Endothelial cell of umbilical vein (primary cell): ENCODE results near the gene CEACAM1. TPM values are rescaled to one million over a fixed set of nuclear protein-coding genes. Genes with fewer than 3 reads are reported as not detected.

Experiments
- BruUV-seq: library from RNA; stranded (reverse); fragments of 400-500 nt; replicated peaks from 2 replicates; lab custom pipeline; 2021; lab: Mats Ljungman, UMichigan
- CTCF ChIA-PET: fragments of 300-600, 350-600 bp; sonication (Branson Sonifier 250); formaldehyde crosslinking; loops from one replicate; lab custom pipeline; 2021; ENCODE audit warnings: antibody characterized with exemption, inconsistent platforms; lab: Charles Lee
- POLR2A ChIA-PET: fragments of 300-600, 350-600 bp; sonication (Branson Sonifier 250); formaldehyde crosslinking; loops from one replicate; lab custom pipeline; 2021; ENCODE audit warnings: antibody characterized with exemption, inconsistent platforms; lab: Charles Lee
- DNase-seq: peaks from one replicate; pipeline ENCODE4 v3.0.0-alpha.2; 2011; ENCODE audit warnings: low read depth, low spot score
- FAIRE-seq: peaks from 2 replicates; lab custom pipeline; 2011; peaks lifted over from hg19 to GRCh38; lab: Jason Lieb, UNC
- H2AFZ ChIP-seq: 2 replicates; pipeline ENCODE4 v1.6.0; 2012; ENCODE audit warnings: low read depth, low read length, control low read depth, inconsistent platforms
- H3K27ac ChIP-seq: 2 replicates; pipeline ENCODE4 v1.5.1; 2011; ENCODE audit warnings: low read depth, mild to moderate bottlenecking, control low read depth, low read length, moderate library complexity; ENCODE audit not compliant: insufficient read depth
- H3K27me3 ChIP-seq, 2 experiments: 2 replicates each; pipeline versions ENCODE4 v1.6.0 to v1.6.1; 2011; ENCODE audit warnings: low read length in 2 of 2, mixed read lengths in 1 of 2; ENCODE audit not compliant: control insufficient read depth in 2 of 2, insufficient read depth in 2 of 2
- H3K36me3 ChIP-seq, 2 experiments: 2 replicates in 1 of 2; 3 replicates in 1 of 2; pipeline ENCODE4 v1.5.1; 2011; ENCODE audit warnings: low read length in 2 of 2, mild to moderate bottlenecking in 1 of 2, moderate library complexity in 1 of 2; ENCODE audit not compliant: control insufficient read depth in 2 of 2, insufficient read depth in 2 of 2; ENCODE audit errors: extremely low read depth in 1 of 2
- H3K4me1 ChIP-seq: 3 replicates; pipeline ENCODE4 v1.5.1; 2011; ENCODE audit warnings: mild to moderate bottlenecking, low read length; ENCODE audit not compliant: control insufficient read depth, insufficient read depth; ENCODE audit errors: extremely low read depth
- H3K4me2 ChIP-seq: 2 replicates; pipeline ENCODE4 v1.6.1; 2011; ENCODE audit warnings: low read length, control low read depth, mixed read lengths; ENCODE audit not compliant: insufficient read depth
- H3K4me3 ChIP-seq, 3 experiments: fragments of 200-600 bp in 1 of 3; sonication (generic), shearing (Covaris generic) in 1 of 3; replicated peaks in 1 of 3; 2 replicates each; pipeline ENCODE4 v1.5.1; 2011 to 2016; ENCODE audit warnings: control low read depth in 3 of 3, low read length in 3 of 3, mild to moderate bottlenecking in 2 of 3, inconsistent platforms in 1 of 3, low read depth in 1 of 3, moderate library complexity in 1 of 3; ENCODE audit not compliant: insufficient read depth in 1 of 3
- H3K79me2 ChIP-seq: 2 replicates; pipeline ENCODE4 v1.6.0; 2012; ENCODE audit warnings: low read length, inconsistent platforms; ENCODE audit not compliant: control insufficient read depth, insufficient read depth
- H3K9ac ChIP-seq: replicated peaks from 2 replicates; pipeline ENCODE3; 2011; ENCODE audit warnings: low read length, control low read depth; ENCODE audit not compliant: insufficient read depth; ENCODE audit errors: extremely low read depth
- H3K9me1 ChIP-seq: replicated peaks from 3 replicates; pipeline ENCODE4 v1.6.0; 2011; ENCODE audit warnings: mild to moderate bottlenecking, low read length; ENCODE audit not compliant: control insufficient read depth, insufficient read depth; ENCODE audit errors: extremely low read depth
- H3K9me3 ChIP-seq: replicated peaks from 2 replicates; pipeline ENCODE4 v1.5.1; 2012; ENCODE audit warnings: low read length, inconsistent platforms; ENCODE audit not compliant: control insufficient read depth, insufficient read depth
- H4K20me1 ChIP-seq: replicated peaks from 2 replicates; pipeline ENCODE3; 2011; ENCODE audit warnings: mild to moderate bottlenecking, low read length; ENCODE audit not compliant: control insufficient read depth, insufficient read depth; ENCODE audit errors: extremely low read depth
- EZH2 ChIP-seq: IDR thresholded peaks from 2 replicates; pipeline ENCODE4 v1.6.1; 2012; ENCODE audit warnings: borderline replicate concordance, low read depth, mild to moderate bottlenecking, moderate library complexity, low read length, inconsistent platforms; ENCODE audit not compliant: severe bottlenecking
- FOS ChIP-seq: IDR thresholded peaks from 2 replicates; pipeline ENCODE4 v1.6.1; 2011; ENCODE audit warnings: mild to moderate bottlenecking, low read length, moderate library complexity, borderline replicate concordance; ENCODE audit not compliant: insufficient read depth
- GATA2 ChIP-seq: IDR thresholded peaks from 2 replicates; pipeline ENCODE4 v1.7.0; 2011; ENCODE audit warnings: low read depth, mild to moderate bottlenecking, moderate library complexity, mixed read lengths, low read length; ENCODE audit not compliant: insufficient read length, insufficient read depth
- JUN ChIP-seq: IDR thresholded peaks from 2 replicates; pipeline ENCODE4 v1.6.1; 2011; ENCODE audit warnings: borderline replicate concordance, low read depth; ENCODE audit not compliant: insufficient read length, insufficient read depth
- MYC ChIP-seq: IDR thresholded peaks from one replicate; pipeline ENCODE4 v1.6.1; 2011; ENCODE audit warnings: mild to moderate bottlenecking, low read depth, low read length
- POLR2A ChIP-seq: IDR thresholded peaks from 2 replicates; pipeline ENCODE4 v1.6.1; 2012; ENCODE audit warnings: low read depth, mild to moderate bottlenecking, control low read depth, low read length
- POLR2AphosphoS5 ChIP-seq: IDR thresholded peaks from 2 replicates; pipeline ENCODE4 v1.6.1; 2012; ENCODE audit warnings: low read depth, mild to moderate bottlenecking, control low read depth, low read length, moderate library complexity; ENCODE audit not compliant: insufficient read depth
- dilution Hi-C: fragments of 300-500 bp; cut with MboI; formaldehyde crosslinking; loops from one replicate; pipeline ENCODE4 v1.15.0; 2019; ENCODE audit warnings: low sequenced_read_pairs; ENCODE audit not compliant: extremely low pct_ligation_motif_present
- intact Hi-C: fragments of 100-400 bp; cut with micrococcal nuclease; formaldehyde crosslinking; loops from one replicate; pipeline ENCODE4 v1.10.0; 2022
- polyA plus RNA-seq, 4 experiments: library from polyadenylated mRNA; depleted of rRNA in 3 of 4; stranded (reverse) in 3 of 4; unstranded in 1 of 4; fragments of >200 nt; gene quantifications; 2 replicates each; pipeline versions ENCODE4 v1.2.1 to v1.2.3, GENCODE V29; 2011 to 2012; ENCODE audit warnings: missing spikeins in 1 of 4
- total RNA-seq: library from RNA; stranded (reverse); gene quantifications from 2 replicates; pipeline ENCODE4 v1.2.3, GENCODE V29; 2021
- TF ChIP-seq, protein P1 (sequence below): IDR thresholded peaks from 2 replicates; pipeline ENCODE4 v1.6.1; 2011; ENCODE audit not compliant: insufficient read depth, insufficient read length
- TF ChIP-seq, protein P2 (sequence below), 2 donors: IDR thresholded peaks; 1 replicate in 1 of 2; 2 replicates in 1 of 2; pipeline ENCODE4 v1.5.1; 2011; ENCODE audit warnings: low read length in 2 of 2, mild to moderate bottlenecking in 2 of 2, moderate library complexity in 2 of 2, control low read depth in 1 of 2, inconsistent platforms in 1 of 2, low read depth in 1 of 2; ENCODE audit not compliant: insufficient read depth in 1 of 2; ENCODE audit errors: extremely low read depth in 1 of 2

CEACAM1 gene
- total and polyA plus RNA-seq, 2 donors (not counting 3 experiments of a cell fraction or from before 2014, with no cell fraction given) = 3.5 to 3.6 TPM

DNA sequence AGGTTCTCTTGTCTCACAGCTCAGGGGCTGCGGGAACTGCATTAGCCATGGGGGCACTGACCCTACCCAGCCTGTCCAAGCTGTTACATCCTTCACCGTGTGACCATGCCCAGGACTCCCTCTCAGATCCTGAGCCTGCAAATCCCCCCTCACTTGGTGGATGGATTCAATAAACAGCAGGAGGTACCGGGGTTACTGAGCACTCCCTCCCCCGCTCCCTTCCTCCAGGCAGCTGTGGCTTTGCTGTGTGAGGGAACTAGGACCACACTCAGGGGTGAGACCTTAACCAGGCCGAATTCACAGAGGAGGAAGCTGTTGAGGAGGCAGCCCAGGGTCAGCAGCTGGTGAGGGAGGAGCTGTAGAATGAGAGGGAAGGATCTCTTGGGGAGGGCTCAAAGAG, 27.0 kb upstream of the CEACAM1 start:
- TF ChIP-seq FOS (no peak), JUN (no peak), POLR2AphosphoS5 (no peak), GATA2 (no peak), EZH2 (no peak), MYC (no peak), POLR2A (no peak)
- TF ChIP-seq, protein P1, sequence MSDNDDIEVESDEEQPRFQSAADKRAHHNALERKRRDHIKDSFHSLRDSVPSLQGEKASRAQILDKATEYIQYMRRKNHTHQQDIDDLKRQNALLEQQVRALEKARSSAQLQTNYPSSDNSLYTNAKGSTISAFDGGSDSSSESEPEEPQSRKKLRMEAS = no peak
- TF ChIP-seq, protein P2, sequence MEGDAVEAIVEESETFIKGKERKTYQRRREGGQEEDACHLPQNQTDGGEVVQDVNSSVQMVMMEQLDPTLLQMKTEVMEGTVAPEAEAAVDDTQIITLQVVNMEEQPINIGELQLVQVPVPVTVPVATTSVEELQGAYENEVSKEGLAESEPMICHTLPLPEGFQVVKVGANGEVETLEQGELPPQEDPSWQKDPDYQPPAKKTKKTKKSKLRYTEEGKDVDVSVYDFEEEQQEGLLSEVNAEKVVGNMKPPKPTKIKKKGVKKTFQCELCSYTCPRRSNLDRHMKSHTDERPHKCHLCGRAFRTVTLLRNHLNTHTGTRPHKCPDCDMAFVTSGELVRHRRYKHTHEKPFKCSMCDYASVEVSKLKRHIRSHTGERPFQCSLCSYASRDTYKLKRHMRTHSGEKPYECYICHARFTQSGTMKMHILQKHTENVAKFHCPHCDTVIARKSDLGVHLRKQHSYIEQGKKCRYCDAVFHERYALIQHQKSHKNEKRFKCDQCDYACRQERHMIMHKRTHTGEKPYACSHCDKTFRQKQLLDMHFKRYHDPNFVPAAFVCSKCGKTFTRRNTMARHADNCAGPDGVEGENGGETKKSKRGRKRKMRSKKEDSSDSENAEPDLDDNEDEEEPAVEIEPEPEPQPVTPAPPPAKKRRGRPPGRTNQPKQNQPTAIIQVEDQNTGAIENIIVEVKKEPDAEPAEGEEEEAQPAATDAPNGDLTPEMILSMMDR (IDR thresholded peaks at IDR 0.05; ENCODE audit: extremely low read depth in 1 of 2, insufficient read depth in 1 of 2, low read depth in 1 of 2, low read length in 2 of 2) = no peak
- Histone ChIP-seq H3K4me3 (no peak overlapping the region), H3K36me3 (no peaks in the 10 kb centered on the region), H3K9ac (no peak overlapping the region), H3K9me3 (no peaks in the 10 kb centered on the region), H3K4me1 (no peaks in the 10 kb centered on the region), H2AFZ (no peak overlapping the region), H3K4me2 (no peak overlapping the region), H3K79me2 (no peaks in the 10 kb centered on the region), H3K9me1 (no peaks in the 10 kb centered on the region), H3K27me3 (no peaks in the 10 kb centered on the region), H4K20me1 (no peaks in the 10 kb centered on the region), H3K27ac (no peak overlapping the region)
- ChIA-PET POLR2A (no interaction called here), CTCF (interaction anchor here (0.7 kb wide), 1 partner anchor 32 kb away, joined by 3 read pairs; no protein-coding TSS in a partner anchor)
- dilution Hi-C loops (no loop called here), intact Hi-C loops (no loop called here)
- BruUV-seq = no TSS peak
- FAIRE-seq (no peak), DNase-seq (no peak)
